ENCODE data around the gene TNC.

Gene TNC

DNA sequence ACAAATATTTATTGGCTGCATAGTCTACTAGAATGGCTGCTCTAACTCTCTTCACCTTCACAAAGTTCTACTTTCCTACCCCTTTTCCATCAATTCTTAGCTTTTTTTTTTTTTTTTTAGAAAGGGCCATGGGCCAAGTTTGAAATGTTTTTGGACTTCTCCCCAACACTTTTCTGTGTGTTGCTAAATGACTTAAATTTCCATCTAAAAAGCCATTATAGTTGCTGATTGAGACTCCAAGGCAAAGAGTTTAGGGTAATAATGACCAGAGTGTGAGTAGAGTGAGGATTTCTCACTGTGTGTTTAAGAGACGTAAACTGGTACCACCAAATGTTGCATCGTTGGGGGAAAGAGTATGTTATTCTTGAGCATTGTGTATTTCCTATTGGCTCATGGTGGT lies 24.4 kb downstream of the TNC start:
- ATAC-seq: no peak

- no peak for ATAC-seq
These were observed 27.5 kb downstream of the TNC start for GRCh38 chr9:115090486-115090885.

DNA sequence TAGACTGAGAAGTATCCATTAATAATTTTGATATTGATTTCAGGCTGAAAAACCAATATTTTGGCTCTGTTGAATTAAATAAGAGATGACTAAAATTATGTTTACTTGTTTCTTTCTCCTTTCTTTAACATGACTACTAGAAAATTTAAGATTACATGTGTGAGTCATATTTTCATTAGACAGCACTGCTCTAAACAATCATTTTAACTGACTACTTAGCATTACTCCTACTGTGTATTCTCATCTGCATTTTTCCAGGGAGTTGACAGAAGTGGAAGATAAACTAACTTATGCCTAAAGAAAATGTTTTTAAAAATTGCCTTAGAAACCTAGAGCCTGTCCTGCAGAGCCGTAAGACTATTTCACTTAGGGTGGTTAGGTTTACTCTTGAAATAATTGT lies 29.1 kb downstream of the TNC start:
- ATAC-seq: no peak

DNA sequence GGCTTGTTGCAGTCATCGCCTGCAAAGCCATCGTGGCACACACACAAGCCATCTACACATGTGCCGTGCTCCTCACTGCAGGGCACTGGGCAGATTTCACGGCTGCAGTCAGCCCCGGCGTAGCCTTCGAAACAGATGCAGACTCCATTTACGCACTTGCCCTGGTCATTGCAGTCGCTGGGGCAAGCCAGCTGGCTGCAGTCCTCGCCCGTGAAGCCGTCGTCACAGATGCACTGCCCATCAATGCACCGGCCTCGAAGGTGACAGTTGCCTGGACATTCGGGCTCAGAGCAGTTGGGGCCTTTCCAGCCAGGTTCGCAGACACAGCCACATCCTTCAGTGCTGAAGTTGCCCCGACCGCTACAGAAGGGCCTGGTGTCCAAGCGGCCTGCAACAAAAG lies 31.1 kb downstream of the TNC start:
- no peak for ATAC-seq

GRCh38 chr9:115086461-115086860 lies 31.5 kb downstream of the TNC start:
- no peak for ATAC-seq

DNA sequence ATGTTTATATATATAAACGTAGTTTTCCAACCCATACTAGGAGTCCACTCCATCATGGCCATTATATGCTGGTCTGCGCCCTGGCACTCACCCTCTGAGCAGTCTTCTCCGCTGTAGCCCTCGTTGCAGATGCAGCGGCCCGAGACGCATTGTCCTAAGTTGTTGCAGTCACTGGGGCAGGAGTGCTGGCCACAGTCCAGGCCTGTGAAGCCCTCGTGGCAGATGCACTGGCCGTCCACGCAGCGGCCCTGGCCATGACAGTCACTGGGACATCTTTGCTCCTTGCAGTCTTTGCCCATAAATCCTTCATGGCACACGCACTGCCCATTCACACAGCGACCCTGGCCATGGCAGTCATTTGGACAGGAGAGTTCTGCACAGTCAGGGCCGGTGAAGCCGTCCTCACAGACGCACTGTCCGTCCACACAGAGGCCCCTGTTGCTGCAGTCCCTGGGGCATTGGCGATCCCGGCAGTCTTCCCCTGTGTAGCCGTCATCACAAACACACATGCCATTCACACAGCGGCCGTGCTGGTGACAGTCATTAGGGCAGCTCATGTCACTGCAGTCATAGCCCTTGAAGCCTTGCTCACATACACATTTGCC lies 32.1 kb downstream of the TNC start:
- ATAC-seq: no peak

GRCh38 chr9:115084709-115085108 lies 33.2 kb downstream of the TNC start:
- no peak for ATAC-seq

DNA sequence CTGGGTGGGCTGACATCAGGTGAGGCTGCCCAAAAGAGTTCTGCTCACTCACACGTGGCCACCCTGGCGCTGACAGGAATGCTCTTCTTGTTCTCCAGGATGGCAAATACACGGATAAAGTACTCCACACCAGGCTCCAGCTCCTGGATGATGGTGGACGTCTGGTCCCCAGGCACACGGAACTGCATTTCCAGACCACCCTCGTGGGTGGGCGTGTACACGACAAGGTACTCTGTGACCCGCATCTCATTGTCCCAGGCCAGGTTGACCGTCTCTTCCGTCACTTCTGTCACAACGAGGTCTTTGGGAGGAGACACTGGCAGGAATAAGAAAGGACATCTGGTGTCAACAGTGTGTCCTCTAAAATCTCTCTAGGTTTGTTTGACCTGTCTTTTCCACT lies 33.8 kb downstream of the TNC start:
- ATAC-seq: no peak

DNA sequence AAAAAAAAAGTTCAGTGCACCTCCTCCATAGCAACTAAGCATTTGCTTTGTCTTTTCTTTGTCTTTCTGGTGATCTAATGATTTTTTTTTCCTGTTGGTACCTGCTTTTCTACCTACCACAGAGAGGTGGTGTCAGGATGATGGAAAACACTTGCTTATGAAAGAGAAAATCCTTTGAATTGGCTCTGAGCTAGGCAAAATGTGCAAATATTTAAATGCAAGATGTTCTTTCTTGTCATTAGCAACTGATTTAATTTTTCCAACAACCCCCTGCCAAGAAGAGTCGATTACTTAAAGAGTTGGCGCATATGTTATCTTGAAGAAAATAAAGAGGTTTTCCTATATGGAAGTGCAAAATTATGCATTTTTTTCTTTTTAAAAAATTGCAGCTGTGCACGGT lies 37.7 kb downstream of the TNC start:
- ATAC-seq: no peak

DNA sequence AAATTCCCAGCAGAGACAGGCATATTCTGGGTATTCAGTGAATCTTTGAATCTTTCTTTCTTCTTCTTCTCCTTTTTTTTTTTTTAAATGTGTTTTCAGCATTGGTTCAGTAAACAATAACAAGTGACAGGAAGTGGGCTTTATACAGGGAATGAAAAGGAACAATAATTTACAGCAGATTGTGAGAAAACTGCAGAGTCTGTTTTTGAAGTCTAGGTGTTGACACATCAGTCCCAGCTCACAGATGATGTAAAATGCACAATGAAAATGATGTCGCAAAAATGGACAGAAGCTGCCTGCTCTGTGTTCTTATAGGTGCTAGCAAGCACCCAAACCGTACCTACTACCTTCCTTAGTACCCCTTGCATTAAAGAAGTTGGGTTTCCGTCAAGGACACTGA lies 38.8 kb downstream of the TNC start:
- no peak for ATAC-seq

GRCh38 chr9:115073456-115073855 lies 44.5 kb downstream of the TNC start:
- ATAC-seq: no peak

GRCh38 chr9:115071176-115071575 lies 46.8 kb downstream of the TNC start:
- no peak for ATAC-seq

DNA sequence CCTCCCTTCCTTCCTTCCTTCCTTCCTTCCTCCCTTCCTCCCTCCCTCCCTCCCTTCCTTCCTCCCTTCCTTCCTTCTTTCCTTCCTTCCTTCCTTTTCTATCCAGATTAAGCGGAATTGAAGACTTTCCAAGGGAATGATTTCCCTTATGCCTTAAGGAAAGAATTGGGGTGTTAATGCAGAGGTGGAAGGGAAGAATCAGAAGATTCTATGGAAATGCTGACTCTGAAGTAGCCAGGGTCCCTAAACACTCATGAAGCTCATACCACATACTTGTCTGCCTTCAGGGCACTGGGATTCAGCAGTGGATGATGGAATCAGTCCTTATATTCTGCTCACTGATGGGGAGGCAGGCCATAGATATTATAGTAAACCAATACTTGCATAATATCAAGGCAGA lies 48.2 kb downstream of the TNC start:
- ATAC-seq: no peak

- ATAC-seq: no peak
These were observed 48.7 kb downstream of the TNC start for GRCh38 chr9:115069302-115069701.

DNA sequence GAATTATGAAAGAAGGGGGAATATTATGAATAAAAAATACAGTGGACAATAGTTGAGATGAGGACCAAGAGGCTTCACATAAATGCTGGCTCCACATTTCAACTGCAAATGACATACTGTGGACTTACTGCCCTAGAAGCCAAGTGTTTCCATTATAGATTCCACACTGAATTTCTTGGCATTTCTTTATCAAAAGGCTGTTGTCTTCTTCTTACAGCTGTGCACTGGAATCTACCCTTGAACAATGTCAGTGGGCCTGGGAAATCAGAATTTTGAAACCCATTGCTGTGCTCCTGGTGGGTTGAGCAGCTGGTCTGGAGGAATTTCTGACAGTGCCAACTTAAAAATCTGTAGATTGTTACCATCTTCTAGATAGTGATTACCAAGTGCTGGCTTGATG lies 49.9 kb downstream of the TNC start:
- no peak for ATAC-seq

GRCh38 chr9:115063058-115063845 lies 54.7 kb downstream of the TNC start:
- ATAC-seq: no peak

DNA sequence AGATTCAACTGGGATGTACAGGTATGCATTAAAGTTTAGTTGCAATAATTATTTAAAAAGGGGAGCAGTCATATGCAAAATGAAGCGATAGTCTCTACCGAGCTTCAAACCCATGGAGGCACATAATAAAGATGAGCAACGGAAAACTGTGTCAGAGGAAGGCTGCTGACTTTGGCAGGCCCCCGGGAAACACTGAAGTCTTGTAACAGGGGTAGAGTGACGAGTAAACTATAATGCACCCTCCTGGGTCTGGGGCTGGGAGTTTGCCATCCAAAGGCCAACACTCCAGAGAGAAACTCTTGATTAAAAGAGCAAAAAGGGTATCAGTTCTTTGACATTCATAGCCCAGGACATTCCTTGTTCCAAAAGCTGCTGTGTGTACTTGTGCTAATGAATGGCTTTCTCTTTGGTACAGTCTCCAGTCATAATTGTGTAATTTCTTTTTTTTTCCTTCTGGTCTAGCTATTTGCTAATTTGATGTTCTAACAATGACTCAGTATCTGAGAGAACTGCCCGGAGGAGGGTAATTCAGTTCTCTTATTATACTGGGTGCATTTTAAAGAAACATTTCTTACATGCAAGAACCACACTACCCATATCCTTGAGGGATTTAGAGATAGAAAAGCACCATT lies 59.2 kb downstream of the TNC start:
- ATAC-seq: no peak

DNA sequence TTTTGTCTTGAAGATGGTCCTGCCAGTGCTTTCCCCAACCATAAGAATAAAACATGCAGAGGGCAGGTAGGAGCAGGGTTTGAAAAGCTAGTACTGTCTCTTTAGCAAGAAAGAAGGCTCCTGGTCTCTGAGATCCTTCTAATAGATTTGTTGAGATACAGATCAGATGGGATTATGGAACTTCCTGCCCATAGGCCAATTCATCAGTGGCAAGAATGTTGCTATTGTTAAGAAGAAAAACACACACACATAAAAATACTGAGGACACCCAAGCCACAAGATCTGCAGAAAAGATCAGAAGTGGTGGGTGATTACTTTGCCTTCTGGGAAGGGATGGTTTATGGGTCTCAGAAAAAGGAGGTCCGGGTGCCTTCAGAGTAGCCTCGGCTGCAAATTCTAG lies 59.8 kb downstream of the TNC start:
- no peak for ATAC-seq

DNA sequence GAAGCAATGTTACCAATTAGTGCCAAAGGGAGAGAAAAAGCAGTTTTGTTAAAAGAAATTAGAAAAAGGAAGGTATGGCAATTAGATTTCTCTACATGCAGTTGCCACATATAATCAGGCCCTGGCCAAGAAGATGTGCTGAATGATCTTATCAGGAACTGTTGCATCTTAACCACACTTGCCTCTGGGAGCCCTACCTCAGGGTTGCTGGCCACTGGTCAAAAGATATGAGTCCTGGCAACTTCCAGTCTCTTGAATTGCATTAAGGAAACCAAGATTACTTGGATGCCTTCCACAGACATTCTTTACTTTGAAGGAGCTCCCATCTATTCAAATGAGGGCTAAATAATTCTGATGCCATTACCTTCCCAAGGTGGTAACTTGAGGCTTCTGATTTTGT lies 60.4 kb downstream of the TNC start:
- no peak for ATAC-seq

DNA sequence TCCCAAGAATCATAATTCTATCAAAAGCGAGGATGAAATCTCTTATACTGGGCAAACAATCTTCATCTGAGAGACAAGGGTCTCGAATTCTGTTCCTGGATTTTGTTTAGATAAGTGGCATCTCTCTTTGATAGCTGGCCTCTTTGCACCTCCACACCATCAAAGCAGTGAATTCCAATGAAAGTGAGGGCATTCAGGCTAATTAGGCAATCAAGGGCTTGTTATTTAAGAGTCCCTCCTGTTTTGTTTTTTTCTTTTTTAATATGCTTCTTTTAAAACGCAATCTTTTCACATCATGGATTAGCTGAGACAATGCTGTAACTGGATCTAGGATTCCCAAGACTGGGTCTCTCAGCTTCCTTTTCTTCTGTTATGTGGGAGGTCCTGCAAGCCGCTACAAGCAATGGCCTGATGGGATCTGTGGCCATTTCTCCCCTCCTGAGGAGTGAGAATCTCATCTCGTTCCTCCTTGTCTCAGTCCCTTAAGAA lies 67.9 kb downstream of the TNC start:
- no peak for ATAC-seq

DNA sequence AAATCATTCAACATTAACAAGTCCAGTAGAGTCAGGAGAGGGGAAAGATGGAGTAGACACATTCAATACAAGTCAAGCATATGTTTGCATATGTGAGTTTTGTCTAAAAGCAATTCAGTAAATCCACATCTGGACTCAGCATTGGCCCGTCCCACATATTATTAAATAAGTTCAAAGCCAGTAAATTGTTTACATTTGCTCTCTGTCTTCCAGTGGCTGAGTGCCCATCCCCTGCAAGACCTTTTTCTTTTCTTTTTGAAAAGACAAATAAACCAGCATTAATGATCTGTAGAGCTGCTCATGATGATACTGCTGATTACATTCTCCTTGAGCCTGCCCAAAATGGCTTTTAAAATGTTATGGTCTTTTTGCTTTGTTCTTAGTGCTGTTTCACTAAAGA lies 71.1 kb downstream of the TNC start:
- ATAC-seq: no peak

- ATAC-seq: no peak
These were observed 71.8 kb downstream of the TNC start for GRCh38 chr9:115046199-115046598.

GRCh38 chr9:115043632-115044031 lies 74.3 kb downstream of the TNC start:
- ATAC-seq: no peak
